Measurements from ENCODE around the gene TMTC2.

DNA sequence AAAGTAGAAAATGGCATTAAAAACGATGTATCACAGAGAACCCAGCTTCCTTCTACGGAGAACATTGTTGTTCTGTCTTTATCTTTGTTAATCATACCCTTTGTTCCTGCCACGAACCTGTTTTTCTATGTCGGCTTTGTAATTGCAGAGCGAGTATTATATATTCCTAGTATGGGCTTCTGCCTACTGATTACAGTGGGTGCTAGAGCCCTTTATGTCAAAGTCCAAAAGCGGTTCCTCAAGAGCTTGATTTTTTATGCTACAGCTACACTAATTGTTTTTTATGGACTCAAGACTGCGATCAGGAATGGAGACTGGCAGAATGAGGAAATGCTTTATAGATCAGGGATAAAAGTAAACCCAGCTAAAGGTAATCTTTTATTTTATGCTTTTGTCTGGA, 209.6 kb downstream of the TMTC2 start:
- TF ChIP-seq, protein P1, sequence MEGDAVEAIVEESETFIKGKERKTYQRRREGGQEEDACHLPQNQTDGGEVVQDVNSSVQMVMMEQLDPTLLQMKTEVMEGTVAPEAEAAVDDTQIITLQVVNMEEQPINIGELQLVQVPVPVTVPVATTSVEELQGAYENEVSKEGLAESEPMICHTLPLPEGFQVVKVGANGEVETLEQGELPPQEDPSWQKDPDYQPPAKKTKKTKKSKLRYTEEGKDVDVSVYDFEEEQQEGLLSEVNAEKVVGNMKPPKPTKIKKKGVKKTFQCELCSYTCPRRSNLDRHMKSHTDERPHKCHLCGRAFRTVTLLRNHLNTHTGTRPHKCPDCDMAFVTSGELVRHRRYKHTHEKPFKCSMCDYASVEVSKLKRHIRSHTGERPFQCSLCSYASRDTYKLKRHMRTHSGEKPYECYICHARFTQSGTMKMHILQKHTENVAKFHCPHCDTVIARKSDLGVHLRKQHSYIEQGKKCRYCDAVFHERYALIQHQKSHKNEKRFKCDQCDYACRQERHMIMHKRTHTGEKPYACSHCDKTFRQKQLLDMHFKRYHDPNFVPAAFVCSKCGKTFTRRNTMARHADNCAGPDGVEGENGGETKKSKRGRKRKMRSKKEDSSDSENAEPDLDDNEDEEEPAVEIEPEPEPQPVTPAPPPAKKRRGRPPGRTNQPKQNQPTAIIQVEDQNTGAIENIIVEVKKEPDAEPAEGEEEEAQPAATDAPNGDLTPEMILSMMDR (IDR thresholded peaks at IDR 0.05 in 2 of 3, conservative IDR thresholded peaks at IDR 0.05 in 1 of 3; ENCODE audit: control insufficient read depth in 2 of 3, extremely low read depth in 1 of 3, insufficient read depth in 1 of 3, low read depth in 3 of 3, low read length in 3 of 3), result no peak
- TF ChIP-seq FOS (IDR thresholded peaks at IDR 0.05; ENCODE audit: borderline replicate concordance, extremely low read depth, insufficient read length) (no peak), KDM1A (IDR thresholded peaks at IDR 0.05; ENCODE audit: borderline replicate concordance) (no peak), MYC (IDR thresholded peaks at IDR 0.05; ENCODE audit: insufficient read depth, insufficient read length, insufficient replicate concordance, low read length, severe bottlenecking) (no peak), POLR2AphosphoS5 (IDR thresholded peaks at IDR 0.05; ENCODE audit: low read length) (no peak), CEBPB (IDR thresholded peaks at IDR 0.05; ENCODE audit: borderline replicate concordance in 1 of 2, low read depth in 2 of 2, low read length in 2 of 2) (no peak)

Measured in GM12878 (cell line).